Heart left ventricle (tissue), 16 donors: ENCODE measurements around the gene UHRF2. TPM values are rescaled to one million over a fixed set of nuclear protein-coding genes. Genes with fewer than 3 reads are reported as not detected.

Source experiments
- ATAC-seq, 4 donors: fragments of 200-7000 bp; cut with Tn5 transposase; one replicate each; pipeline ENCODE4 v1.9.1; 2020 to 2022; ENCODE audit warnings: moderate library complexity in 4 of 4, mild to moderate bottlenecking in 3 of 4, moderate number of reproducible peaks in 1 of 4
- DNase-seq, 5 donors: peaks; one replicate each; pipeline ENCODE4 v3.0.0-alpha.2; 2020
- H3K27ac ChIP-seq, 12 donors: fragments of 200-600 bp; sonication (generic) in 4 of 12; one replicate each; pipeline versions ENCODE4 v1.5.0 to v1.8.0; 2016 to 2022; ENCODE audit warnings: mild to moderate bottlenecking in 2 of 12
- H3K27me3 ChIP-seq, 9 donors: fragments of 200-600 bp; sonication (generic) in 2 of 9; one replicate each; pipeline versions ENCODE4 v1.5.1 to v1.8.0; 2016 to 2022; ENCODE audit warnings: mild to moderate bottlenecking in 3 of 9
- H3K36me3 ChIP-seq, 9 donors: fragments of 200-600 bp; sonication (generic) in 2 of 9; one replicate each; pipeline versions ENCODE4 v1.5.0 to v1.8.0; 2018 to 2022; ENCODE audit warnings: mild to moderate bottlenecking in 2 of 9
- H3K4me1 ChIP-seq, 12 donors: fragments of 200-600 bp; sonication (generic) in 4 of 12; one replicate each; pipeline versions ENCODE4 v1.5.0 to v1.8.0; 2016 to 2022; ENCODE audit warnings: mild to moderate bottlenecking in 3 of 12
- H3K4me3 ChIP-seq, 12 donors: fragments of 200-600 bp; sonication (generic) in 4 of 12; one replicate each; pipeline versions ENCODE4 v1.5.0 to v1.8.0; 2017 to 2022; ENCODE audit warnings: mild to moderate bottlenecking in 9 of 12, moderate library complexity in 4 of 12
- H3K9me3 ChIP-seq, 12 donors: fragments of 200-600 bp; sonication (generic) in 4 of 12; one replicate each; pipeline versions ENCODE4 v1.5.0 to v1.8.0; 2016 to 2022; ENCODE audit warnings: mild to moderate bottlenecking in 1 of 12
- CTCF ChIP-seq, 12 donors: fragments of 200-600 bp; sonication (generic) in 4 of 12; IDR thresholded peaks; one replicate each; pipeline versions ENCODE4 v1.5.0 to v1.8.0; 2018 to 2022; ENCODE audit warnings: antibody characterized with exemption in 12 of 12, mild to moderate bottlenecking in 5 of 12
- POLR2A ChIP-seq, 2 donors: fragments of 450-650 bp; IDR thresholded peaks; one replicate each; pipeline ENCODE4 v1.6.1; 2017; ENCODE audit warnings: antibody characterized with exemption in 2 of 2, mild to moderate bottlenecking in 2 of 2, moderate library complexity in 2 of 2
- WGBS, 4 donors: extraction: QIAGEN DNeasy Blood & Tissue Kit in 2 of 4; methylation state at CpG; one replicate each; pipeline versions ENCODE4 v1.1.5 to v1.1.7; 2013 to 2018; 5-methylcytosine and 5-hydroxymethylcytosine counted together
- intact Hi-C, 10 donors: fragments of 100-400 bp; cut with DNase I; formaldehyde crosslinking; loops; one replicate each; pipeline versions ENCODE4 v1.11.1 to v1.14.2; 2022
- polyA plus RNA-seq, 2 donors: library from polyadenylated mRNA; stranded (reverse); fragments of 200-250 nt; gene quantifications; one replicate each; pipeline ENCODE4 v1.2.3, GENCODE V29; 2013
- total RNA-seq, 9 donors: library from RNA; depleted of rRNA in 2 of 9; stranded (reverse); fragments of >200 nt in 2 of 9; fragmentation: NEBNext Ultra II Directional in 3 of 9; extraction: Animal tissue kit (Norgen Biotek cat#: 25700) in 3 of 9; gene quantifications; one replicate each; pipeline versions ENCODE4 v1.1.0 to v1.2.4, GENCODE V29; 2016 to 2023
- donor health status: ischemic (EF 13 %, LVEDD 7.1; RV severe dilation, severe dysfunction).
- donor health status: healthy with polysubstance abuse.
- donor health status: DM: no; HTN: yes; CAD: no.
- donor health status: DM: no; HTN: no; CAD: no.
- donor health status: ischemic (EF 25% LVEDD 6.9; RV normal size, moderate dysfunction).
- donor health status: ischemic (EF 25% LVEDD 5.7; RV mildly dilated, moderate dysfunction).
- donor health status: healthy.
- donor health status: DM: yes; HTN: yes; CAD: no.
- donor health status: ischemic (EF 35%, LVEDD 5.7; RV mildly dilated, moderate dysfunction).
- donor health status: nonischemic (EF 11% LVEDD 7.7; RV severe dilation, severe dysfunction).
- donor health status: DM: yes; HTN: yes; CAD: no.
- donor health status: PGD.
- donor health status: ischemic (EF 29% LVEDD 5.4; RV normal size, mild dysfunction).
- donor health status: nonischemic (EF 23%, LVEDD 6.1; RV moderate dilation, normal function).

UHRF2 gene
- total and polyA plus RNA-seq, 11 donors: 6.4 to 20.6 (median 14.1) TPM

- DNase-seq (no peak), ATAC-seq (no peak)
- intact Hi-C loops: no loop called here
- H3K27me3 ChIP-seq: no peaks in the 10 kb centered on the region
- peaks cover 0 to 27% (median 18%) of the 10 kb centered on the region in 9 donors for H3K36me3 ChIP-seq
- TF ChIP-seq POLR2A (IDR thresholded peaks at IDR 0.05): no peak
- TF ChIP-seq CTCF (IDR thresholded peaks at IDR 0.05): no peak
- WGBS, 4 donors: 87 to 94% (median 92%) methylated on average over 2 of the region's 2 CpGs
- no peaks in the 10 kb centered on the region for H3K9me3 ChIP-seq
- H3K27ac ChIP-seq: no peak overlapping the region
- H3K4me3 ChIP-seq: no peak overlapping the region
- H3K4me1 ChIP-seq: peaks cover 0 to 8% (median 0%) of the 10 kb centered on the region in 12 donors
Measured at GRCh38 chr9:6473151-6473550, 60.2 kb downstream of the UHRF2 start.

- Histone ChIP-seq H3K9me3 (no peaks in the 10 kb centered on the region), H3K27me3 (no peaks in the 10 kb centered on the region), H3K4me1 (no peaks in the 10 kb centered on the region), H3K4me3 (no peak overlapping the region), H3K36me3 (peaks cover 0 to 92% (median 77%) of the 10 kb centered on the region in 9 donors), H3K27ac (no peak overlapping the region)
- no peak for DNase-seq
- TF ChIP-seq POLR2A (IDR thresholded peaks at IDR 0.05) (no peak), CTCF (IDR thresholded peaks at IDR 0.05) (no peak)
- no peak for ATAC-seq
- WGBS, 4 donors: 54 to 69% (median 60%) methylated on average over 2 of the region's 2 CpGs
- intact Hi-C loops: loop anchor here in 3 of 10 donors (10.0 kb wide), 3 partner anchors 45 to 65 kb away; partner anchors contain the start of gene UHRF2 (in 1 of the 3)
Measured at GRCh38 chr9:6479959-6480358, 67.0 kb downstream of the UHRF2 start.

DNA sequence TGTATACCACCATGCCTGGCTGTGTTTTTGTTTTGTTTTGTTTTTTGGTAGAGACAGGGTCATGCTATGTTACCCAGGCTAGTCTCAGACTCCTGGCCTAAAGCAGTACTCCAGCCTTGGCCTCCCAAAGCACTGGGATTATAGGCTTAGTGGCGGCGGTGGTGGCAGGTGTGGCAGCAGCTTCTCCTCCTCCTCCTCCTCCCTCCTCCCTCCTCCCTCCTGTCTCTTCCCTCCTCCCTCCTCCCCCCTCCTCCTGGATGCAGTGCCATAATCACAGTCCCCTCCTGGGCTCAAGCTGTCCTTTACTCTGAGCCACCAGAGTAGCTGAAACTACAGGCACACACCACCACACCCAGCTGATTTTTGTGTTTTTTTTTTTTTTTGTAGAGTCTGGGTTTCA is 71.2 kb downstream of the UHRF2 start:
- 82 to 100% (median 95%) methylated on average over 2 of the region's 2 CpGs for WGBS, 4 donors
- DNase-seq (no peak), ATAC-seq (no peak)
- Histone ChIP-seq H3K36me3 (peaks cover 0 to 98% (median 89%) of the 10 kb centered on the region in 9 donors), H3K4me3 (no peak overlapping the region), H3K27me3 (no peaks in the 10 kb centered on the region), H3K27ac (no peak overlapping the region), H3K4me1 (no peaks in the 10 kb centered on the region), H3K9me3 (no peaks in the 10 kb centered on the region)
- TF ChIP-seq POLR2A (IDR thresholded peaks at IDR 0.05) (no peak), CTCF (IDR thresholded peaks at IDR 0.05) (no peak)
- intact Hi-C loops: loop anchor here in 3 of 10 donors (10.0 kb wide), 3 partner anchors 49 to 69 kb away; partner anchors contain the start of gene UHRF2 (in 1 of the 3)

DNA sequence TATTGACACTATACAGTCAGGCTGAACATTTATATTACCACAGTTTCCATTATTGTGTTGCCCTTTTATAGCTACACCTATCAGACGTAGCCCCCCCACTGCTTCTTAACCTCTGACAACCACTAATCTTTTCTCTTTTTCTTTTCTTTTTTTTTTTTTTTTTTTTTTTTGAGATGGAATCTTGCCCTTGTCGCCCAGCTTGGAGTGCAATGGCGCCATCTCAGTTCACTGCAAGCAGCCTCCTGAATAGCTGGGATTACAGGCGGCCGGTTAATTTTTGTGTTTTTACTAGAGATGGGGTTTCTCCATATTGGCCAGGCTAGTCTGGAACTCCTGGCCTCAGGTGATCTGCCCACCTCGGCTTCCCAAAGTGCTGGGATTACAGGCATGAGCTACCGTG is 75.4 kb downstream of the UHRF2 start:
- TF ChIP-seq POLR2A (IDR thresholded peaks at IDR 0.05) (no peak), CTCF (IDR thresholded peaks at IDR 0.05) (no peak)
- no peaks in the 10 kb centered on the region for H3K9me3 ChIP-seq
- no peak overlapping the region for H3K27ac ChIP-seq
- H3K4me1 ChIP-seq: no peaks in the 10 kb centered on the region
- WGBS, 4 donors: 91 to 96% (median 92%) methylated on average over 7 of the region's 7 CpGs
- H3K27me3 ChIP-seq: no peaks in the 10 kb centered on the region
- ATAC-seq (no peak), DNase-seq (no peak)
- intact Hi-C loops: loop anchor here in 3 of 10 donors (10.0 kb wide), 3 partner anchors 54 to 74 kb away; partner anchors contain the start of gene UHRF2 (in 1 of the 3)
- H3K4me3 ChIP-seq: no peak overlapping the region
- peaks cover 0 to 84% (median 64%) of the 10 kb centered on the region in 9 donors for H3K36me3 ChIP-seq
